Endometrial microvascular endothelial cells (primary cell): ENCODE data around the gene ZFHX2. TPM values are rescaled to one million over a fixed set of nuclear protein-coding genes. Genes with fewer than 3 reads are reported as not detected.

ENCODE experiments used
- in situ Hi-C: cut with HindIII; loops from 2 replicates; pipeline ENCODE4 v1.10.0; 2017; ENCODE audit warnings: low sequenced_read_pairs, low pct_unique_long_range_greater_than_20kb; ENCODE audit errors: inconsistent ontology term
- total RNA-seq: library from RNA; depleted of rRNA; stranded (reverse); fragments of >200 nt; gene quantifications from one replicate; pipeline ENCODE4 v1.2.3, GENCODE V29; 2015; ENCODE audit errors: inconsistent ontology term

ZFHX2 gene
- total RNA-seq, 1 donor from 2014 or later = under 0.01 TPM

DNA sequence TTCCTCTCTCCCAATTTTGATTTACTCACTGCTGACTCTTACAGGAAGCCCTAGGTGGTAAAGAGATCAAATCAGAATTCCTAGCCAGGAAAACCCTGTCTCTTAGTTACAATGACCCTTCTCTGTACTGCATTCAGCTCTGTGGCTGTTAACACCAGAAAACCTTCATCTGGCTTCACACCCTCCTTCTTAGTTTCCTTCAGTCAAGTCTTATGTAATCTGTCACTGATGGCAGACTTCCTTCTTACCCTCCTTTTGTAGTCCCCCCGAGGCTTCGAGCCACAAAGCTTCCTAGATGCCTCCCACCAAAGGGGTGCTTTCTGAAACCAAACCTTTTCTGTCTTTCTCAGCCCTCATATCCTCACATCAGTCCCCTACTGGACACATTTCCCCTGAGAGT is 65.5 kb downstream of the ZFHX2 start:
- in situ Hi-C loops = no loop called here

DNA sequence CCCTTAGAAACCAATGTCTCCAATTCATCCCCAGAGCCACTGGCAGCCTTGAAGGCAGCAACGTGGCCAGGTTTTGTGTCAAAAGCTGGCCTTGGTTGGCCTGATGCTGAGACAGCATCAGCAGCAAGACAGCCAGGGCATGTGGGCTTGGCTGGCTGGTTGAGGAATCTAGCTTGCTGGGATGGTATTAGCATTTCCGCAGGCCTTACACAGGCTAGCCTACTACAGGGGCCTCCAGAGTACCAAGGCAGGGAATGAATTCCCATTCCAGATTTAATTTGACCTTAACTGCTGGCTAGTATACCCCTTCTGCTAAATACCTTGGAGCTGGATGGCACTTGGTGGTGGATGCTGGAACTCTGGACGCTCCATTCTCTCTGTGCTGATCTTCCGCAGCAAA is 66.2 kb downstream of the ZFHX2 start:
- in situ Hi-C loops = no loop called here

DNA sequence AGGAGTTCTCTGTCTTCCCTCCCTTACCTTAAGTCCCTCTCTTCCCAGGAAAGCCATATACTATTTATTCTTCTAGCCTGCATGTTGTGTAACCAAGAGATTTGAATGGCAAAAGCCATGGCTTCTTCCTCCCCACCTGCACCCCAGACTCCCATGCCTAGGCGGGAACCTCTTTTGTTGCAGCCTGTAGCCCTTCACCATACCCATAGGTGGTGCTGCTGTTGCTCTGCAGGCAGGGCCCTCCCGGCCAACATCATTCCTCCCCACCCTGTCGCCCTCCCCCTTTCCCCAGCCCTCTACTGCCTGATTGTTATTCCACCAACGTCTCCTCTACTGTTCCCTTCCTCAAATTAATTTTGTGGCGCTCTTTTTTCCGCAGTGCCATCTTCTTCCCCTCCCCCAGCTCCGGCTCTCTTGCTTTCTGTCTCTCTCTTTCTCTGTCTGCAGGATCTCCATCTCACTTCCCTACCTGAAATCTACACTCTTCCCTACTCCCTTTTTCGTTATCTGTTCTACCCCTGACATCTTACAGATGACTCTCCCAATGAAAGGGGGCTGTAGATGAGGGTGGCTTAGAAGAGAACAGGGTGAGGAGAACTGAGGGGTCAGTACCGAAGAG is 68.2 kb downstream of the ZFHX2 start:
- in situ Hi-C loops = no loop called here

DNA sequence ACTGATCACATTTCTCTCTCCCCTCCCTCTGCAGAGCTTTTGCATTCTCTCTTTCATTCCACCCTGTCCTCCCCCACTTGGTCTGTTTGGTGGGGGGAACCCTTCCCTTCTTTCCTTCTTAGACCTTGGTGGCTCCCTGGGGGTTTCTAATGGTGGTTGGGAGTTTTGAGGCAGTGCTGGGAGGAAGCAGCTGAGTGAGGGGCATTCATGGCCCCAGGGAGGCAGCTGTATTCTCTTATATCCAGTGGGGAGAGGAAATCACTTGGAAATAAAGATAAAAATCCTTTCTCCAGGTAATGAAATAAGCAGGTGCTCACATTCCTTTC is 68.8 kb downstream of the ZFHX2 start:
- in situ Hi-C loops = no loop called here

DNA sequence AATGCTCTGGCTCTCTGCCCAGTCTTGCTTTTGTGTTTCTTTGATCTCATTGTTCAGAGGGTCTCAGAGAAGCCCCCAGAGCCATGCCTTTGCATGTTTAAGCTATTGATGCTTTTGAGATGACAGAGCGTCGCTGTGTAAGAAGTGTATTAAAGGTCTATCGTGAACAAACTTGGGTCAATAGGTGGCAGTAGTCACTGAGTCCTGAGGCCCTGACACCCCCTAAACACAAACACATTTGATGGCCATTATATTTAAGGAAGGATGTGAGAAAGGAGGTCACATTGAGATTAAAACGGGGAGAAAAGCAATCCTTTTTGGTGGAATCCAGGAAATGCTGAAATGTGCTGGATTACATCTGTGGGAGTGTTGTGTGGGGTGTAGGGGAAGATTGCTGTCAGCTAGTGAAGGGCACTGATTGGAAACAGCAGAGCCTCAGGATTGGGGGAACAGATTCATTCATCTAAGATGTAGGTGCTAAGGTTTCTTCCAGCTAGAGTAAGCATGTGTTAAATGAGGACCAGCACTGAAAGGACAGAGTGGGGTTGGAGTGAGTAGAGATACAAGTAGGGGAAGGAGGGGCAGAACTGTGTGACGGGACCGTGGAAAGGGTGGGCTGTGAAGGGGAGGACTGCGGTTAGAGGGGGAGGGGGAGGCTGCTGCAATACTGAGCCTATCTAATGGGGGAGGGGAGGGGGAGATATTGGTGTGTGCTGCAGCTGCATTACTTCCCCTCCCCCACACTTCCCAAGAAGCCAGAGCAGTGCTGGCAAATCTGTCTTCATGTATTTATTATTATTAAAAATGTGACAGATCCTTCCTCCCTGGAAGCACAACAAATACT is 69.4 kb downstream of the ZFHX2 start:
- in situ Hi-C loops = no loop called here

DNA sequence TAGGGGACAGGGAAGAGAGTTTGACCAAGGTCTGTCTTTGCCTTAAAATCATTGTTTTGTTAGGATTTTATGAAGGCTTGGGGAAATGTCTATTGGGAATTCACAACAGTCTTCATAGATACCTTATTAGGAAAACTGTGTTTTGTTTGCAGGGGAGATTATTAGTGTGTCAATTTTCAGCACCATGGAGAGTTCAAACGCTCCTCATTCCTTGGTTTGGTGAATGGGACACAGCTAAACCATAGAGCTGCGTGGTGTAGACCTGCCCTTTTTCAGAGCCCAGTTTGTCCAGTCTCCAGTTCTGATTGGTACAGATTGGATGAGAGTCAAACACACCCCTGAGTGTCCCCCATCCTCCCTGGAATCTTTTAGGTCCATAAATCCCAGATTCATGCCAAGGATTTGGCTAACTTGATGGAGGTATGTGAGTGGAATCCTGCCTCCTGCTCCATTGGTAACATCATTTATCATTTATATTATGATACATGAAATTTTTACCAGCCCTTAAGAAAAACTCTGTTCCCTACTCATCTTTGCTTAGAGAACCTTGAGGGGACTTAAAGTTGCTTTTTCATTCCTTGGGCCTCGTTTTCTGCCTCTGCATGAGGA is 70.1 kb downstream of the ZFHX2 start:
- in situ Hi-C loops = no loop called here

DNA sequence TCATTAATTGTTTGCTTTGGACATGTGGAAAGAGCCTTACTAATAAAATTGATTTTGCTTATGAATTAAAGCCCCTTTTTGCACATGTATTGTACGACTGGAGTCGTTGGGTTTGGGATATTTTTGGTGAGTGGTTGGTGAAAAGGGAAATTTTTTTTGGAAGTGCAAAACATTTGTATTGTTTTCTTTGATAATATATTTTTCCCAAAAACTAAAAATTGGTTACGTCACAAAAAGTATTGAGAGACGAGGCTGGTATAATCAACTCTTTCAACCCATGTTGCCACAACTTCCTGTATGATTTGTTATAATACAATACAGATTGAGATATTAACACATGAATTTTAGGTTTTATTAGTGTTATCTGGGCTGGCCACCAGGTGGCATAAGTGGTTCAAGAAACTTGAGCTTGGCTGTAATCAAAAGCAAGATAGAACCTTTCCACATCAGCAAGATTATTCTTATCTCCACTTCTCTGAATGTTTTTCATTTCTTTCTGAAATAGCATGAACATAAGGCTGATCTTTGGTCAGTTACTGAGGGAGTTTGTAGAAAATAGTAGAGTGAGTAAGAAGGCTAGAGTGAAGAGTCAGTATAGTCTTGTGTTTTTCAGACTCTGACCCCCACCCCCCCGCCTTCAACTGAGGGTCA is 73.3 kb downstream of the ZFHX2 start:
- in situ Hi-C loops = no loop called here

DNA sequence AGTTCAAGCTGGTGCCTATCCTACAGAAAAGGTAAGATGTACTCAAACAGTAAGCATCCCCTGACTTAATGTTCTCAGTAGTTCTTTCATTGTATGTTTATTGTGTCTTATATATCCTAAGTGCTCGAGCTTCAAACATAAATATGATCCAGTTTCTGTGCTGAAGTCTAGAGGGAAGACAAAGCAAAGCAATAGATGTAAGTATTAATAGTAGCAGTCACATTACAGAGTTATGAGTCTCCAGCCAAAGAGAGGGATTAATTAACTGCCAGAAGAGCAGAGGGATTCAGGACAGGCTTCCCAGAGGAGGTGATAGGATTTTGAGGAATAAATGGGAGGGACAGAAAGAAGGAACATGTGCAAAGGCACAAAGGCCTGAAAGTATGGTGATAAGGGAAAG is 80.6 kb downstream of the ZFHX2 start:
- in situ Hi-C loops = no loop called here

Other genes starting within 250 kb of the ZFHX2 start
- gene PPP1R3E, start 248.9 kb downstream of the ZFHX2 start, total RNA-seq = 1.5 TPM
- 13.2 TPM for gene BCL2L2, start 244.9 kb downstream of the ZFHX2 start, total RNA-seq
- gene PABPN1, start 230.3 kb downstream of the ZFHX2 start, total RNA-seq = 69.4 TPM
- gene SLC22A17, start 198.9 kb downstream of the ZFHX2 start, total RNA-seq = 0.09 TPM
- gene EFS, start 186.6 kb downstream of the ZFHX2 start, total RNA-seq = not detected
- gene IL25, start 179.0 kb downstream of the ZFHX2 start, total RNA-seq = not detected
- not detected for gene CMTM5, start 174.7 kb downstream of the ZFHX2 start, total RNA-seq
- gene MYH6, start 143.5 kb downstream of the ZFHX2 start, total RNA-seq = not detected
- gene MYH7, start 116.1 kb downstream of the ZFHX2 start, total RNA-seq = not detected
- gene NGDN, start 82.1 kb downstream of the ZFHX2 start, total RNA-seq = 38.7 TPM
- 10.6 TPM for gene THTPA, start 4.5 kb upstream of the ZFHX2 start, total RNA-seq
- gene AP1G2, start 16.0 kb upstream of the ZFHX2 start, total RNA-seq = 18.0 TPM
- not detected for gene JPH4, start 27.0 kb upstream of the ZFHX2 start, total RNA-seq
- gene DHRS2, start 84.6 kb upstream of the ZFHX2 start, total RNA-seq = not detected